ENCODE measurements around the gene LAMA2. TPM values are rescaled to one million over a fixed set of nuclear protein-coding genes. Genes with fewer than 3 reads are reported as not detected.

Gene LAMA2
- total and polyA plus RNA-seq, 2 donors (not counting 1 experiment from before 2014, with no cell fraction given) = 19.5 to 67.5 TPM

GRCh38 chr6:129551486-129551885 lies 668.5 kb downstream of the LAMA2 start:
- Histone ChIP-seq H3K9me3 (ENCODE audit: control insufficient read depth, insufficient read depth, low read depth, low read length) (no peaks in the 10 kb centered on the region), H3K4me2 (ENCODE audit: extremely low read depth, insufficient read depth, low read length) (no peak overlapping the region), H3K79me2 (ENCODE audit: control insufficient read depth, insufficient read depth, low read length) (no peaks in the 10 kb centered on the region), H2AFZ (ENCODE audit: low read length) (no peak overlapping the region), H3K4me3 (replicated peaks in 1 of 4; ENCODE audit: control extremely low read depth in 1 of 4, insufficient read depth in 1 of 4, low read depth in 3 of 4, low read length in 4 of 4) (no peak overlapping the region), H3K27ac (ENCODE audit: insufficient read depth, low read length) (no peak overlapping the region), H3K9ac (ENCODE audit: insufficient read depth, low read length) (no peak overlapping the region), H3K36me3 (ENCODE audit: control insufficient read depth, insufficient read depth, low read length) (no peaks in the 10 kb centered on the region), H4K20me1 (ENCODE audit: control insufficient read depth, extremely low read depth, insufficient read depth, low read length) (no peaks in the 10 kb centered on the region), H3K27me3 (ENCODE audit: control insufficient read depth, insufficient read depth, low read length) (no peaks in the 10 kb centered on the region), H3K4me1 (ENCODE audit: control insufficient read depth, extremely low read depth, insufficient read depth, low read length) (no peaks in the 10 kb centered on the region)
- TF ChIP-seq CTCF (conservative IDR thresholded peaks at IDR 0.05 in 1 of 2, IDR thresholded peaks at IDR 0.05 in 1 of 2; ENCODE audit: low read depth in 1 of 2, low read length in 2 of 2) (no peak), EZH2 (IDR thresholded peaks at IDR 0.05; ENCODE audit: low read length, missing control alignments) (no peak)
- no peak for DNase-seq (ENCODE audit: low read depth in 2 of 2)

GRCh38 chr6:129552413-129552812 lies 669.5 kb downstream of the LAMA2 start:
- Histone ChIP-seq H3K4me3 (replicated peaks in 1 of 4; ENCODE audit: control extremely low read depth in 1 of 4, insufficient read depth in 1 of 4, low read depth in 3 of 4, low read length in 4 of 4) (no peak overlapping the region), H3K9ac (ENCODE audit: insufficient read depth, low read length) (no peak overlapping the region), H3K27ac (ENCODE audit: insufficient read depth, low read length) (no peak overlapping the region), H3K4me1 (ENCODE audit: control insufficient read depth, extremely low read depth, insufficient read depth, low read length) (no peaks in the 10 kb centered on the region), H3K9me3 (ENCODE audit: control insufficient read depth, insufficient read depth, low read depth, low read length) (no peaks in the 10 kb centered on the region), H3K79me2 (ENCODE audit: control insufficient read depth, insufficient read depth, low read length) (no peaks in the 10 kb centered on the region), H4K20me1 (ENCODE audit: control insufficient read depth, extremely low read depth, insufficient read depth, low read length) (no peaks in the 10 kb centered on the region), H3K36me3 (ENCODE audit: control insufficient read depth, insufficient read depth, low read length) (no peaks in the 10 kb centered on the region), H2AFZ (ENCODE audit: low read length) (no peak overlapping the region), H3K4me2 (ENCODE audit: extremely low read depth, insufficient read depth, low read length) (no peak overlapping the region), H3K27me3 (ENCODE audit: control insufficient read depth, insufficient read depth, low read length) (no peaks in the 10 kb centered on the region)
- no peak for TF ChIP-seq EZH2 (IDR thresholded peaks at IDR 0.05; ENCODE audit: low read length, missing control alignments)
- TF ChIP-seq CTCF (conservative IDR thresholded peaks at IDR 0.05 in 1 of 2, IDR thresholded peaks at IDR 0.05 in 1 of 2; ENCODE audit: low read depth in 1 of 2, low read length in 2 of 2) = no peak
- no peak for DNase-seq (ENCODE audit: low read depth in 2 of 2)

DNA sequence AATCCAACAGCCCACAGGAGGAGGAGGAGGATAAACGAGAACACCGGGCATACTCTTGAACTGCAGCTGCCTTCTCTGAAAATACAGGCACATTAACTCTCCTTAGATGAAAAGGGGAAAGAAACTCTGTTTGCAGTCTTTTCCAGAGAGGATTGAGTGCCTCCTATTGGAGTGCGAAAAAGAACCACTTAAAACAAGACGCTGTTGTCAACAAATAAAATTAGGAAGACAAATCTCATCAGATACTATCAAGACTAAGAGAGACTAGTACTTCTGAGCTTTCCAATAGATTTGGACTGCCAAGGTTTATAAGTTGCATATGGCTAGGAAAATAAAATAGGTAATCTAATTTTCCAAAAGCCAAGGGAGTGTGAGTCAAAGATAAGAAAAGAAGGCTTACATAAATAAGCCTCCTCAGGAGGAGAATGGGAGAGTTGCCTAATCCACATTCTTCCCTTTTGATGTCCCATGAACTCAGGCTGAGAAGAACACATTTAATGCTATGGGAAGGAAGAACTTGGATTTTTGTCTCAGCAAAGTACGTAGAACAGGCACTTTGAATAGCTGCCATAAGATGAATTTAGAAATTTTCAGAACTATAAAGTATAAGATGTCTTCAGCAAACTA lies 672.4 kb downstream of the LAMA2 start:
- H3K79me2 ChIP-seq (ENCODE audit: control insufficient read depth, insufficient read depth, low read length) = no peaks in the 10 kb centered on the region
- no peak overlapping the region for H3K4me3 ChIP-seq (replicated peaks in 1 of 4; ENCODE audit: control extremely low read depth in 1 of 4, insufficient read depth in 1 of 4, low read depth in 3 of 4, low read length in 4 of 4)
- no peak overlapping the region for H3K4me2 ChIP-seq (ENCODE audit: extremely low read depth, insufficient read depth, low read length)
- H3K4me1 ChIP-seq (ENCODE audit: control insufficient read depth, extremely low read depth, insufficient read depth, low read length) = no peaks in the 10 kb centered on the region
- no peak overlapping the region for H3K27ac ChIP-seq (ENCODE audit: insufficient read depth, low read length)
- H3K9ac ChIP-seq (ENCODE audit: insufficient read depth, low read length) = no peak overlapping the region
- H2AFZ ChIP-seq (ENCODE audit: low read length) = no peak overlapping the region
- TF ChIP-seq EZH2 (IDR thresholded peaks at IDR 0.05; ENCODE audit: low read length, missing control alignments) (no peak), CTCF (conservative IDR thresholded peaks at IDR 0.05 in 1 of 2, IDR thresholded peaks at IDR 0.05 in 1 of 2; ENCODE audit: low read depth in 1 of 2, low read length in 2 of 2) (no peak)
- no peaks in the 10 kb centered on the region for H4K20me1 ChIP-seq (ENCODE audit: control insufficient read depth, extremely low read depth, insufficient read depth, low read length)
- no peaks in the 10 kb centered on the region for H3K9me3 ChIP-seq (ENCODE audit: control insufficient read depth, insufficient read depth, low read depth, low read length)
- H3K27me3 ChIP-seq (ENCODE audit: control insufficient read depth, insufficient read depth, low read length) = no peaks in the 10 kb centered on the region
- no peaks in the 10 kb centered on the region for H3K36me3 ChIP-seq (ENCODE audit: control insufficient read depth, insufficient read depth, low read length)
- peak; percentile 40 to 71 for DNase-seq (ENCODE audit: low read depth in 2 of 2)

Data from fibroblast of lung (primary cell).